Measurements from ENCODE around the gene RPGR. TPM values are rescaled to one million over a fixed set of nuclear protein-coding genes. Genes with fewer than 3 reads are reported as not detected.

The RPGR gene
- total RNA-seq, 1 donor from 2014 or later = 4.5 TPM

Small RNA genes lying within 50 kb of the gene (small RNA-seq; reads per million reads assigned to genes)
- gene RF00322 = not detected

Other genes with a start within 250 kb of the RPGR start
- gene SRPX, start 106.6 kb downstream of the RPGR start, total RNA-seq = 2.4 TPM
- 0.41 TPM for gene OTC, start 25.1 kb upstream of the RPGR start, total RNA-seq
- gene TSPAN7, start 234.0 kb upstream of the RPGR start, total RNA-seq = 60.7 TPM